NCI-H460 (cell line): Measurements from ENCODE around the gene POLR2F. TPM values are rescaled to one million over a fixed set of nuclear protein-coding genes. Genes with fewer than 3 reads are reported as not detected.
"Not testable (repeated sequence)": the region's sequence is repeated elsewhere in the genome, so short reads cannot be mapped to it uniquely, and the experiment has no call there.

Source experiments
- DNase-seq: peaks from one replicate; pipeline ENCODE4 v3.0.0-alpha.2; 2016; ENCODE audit warnings: low read depth; ENCODE audit errors: extremely low read depth
- total RNA-seq: library from RNA; depleted of rRNA; stranded (reverse); fragments of >200 nt; shearing (Covaris generic); gene quantifications from 2 replicates; pipeline ENCODE4 v1.2.3, GENCODE V29; 2014

POLR2F gene
- total RNA-seq, 1 experiment from 2014 or later = 37.4 TPM

GRCh38 chr22:37924386-37925065 lies 29.0 kb upstream of the POLR2F start:
- no peak for DNase-seq

- no peak for DNase-seq
These were observed 28.2 kb upstream of the POLR2F start for GRCh38 chr22:37925330-37925729.

- no peak for DNase-seq
These were observed 27.7 kb upstream of the POLR2F start for GRCh38 chr22:37925767-37926166.

GRCh38 chr22:37926358-37926757 lies 27.1 kb upstream of the POLR2F start:
- no peak for DNase-seq

- DNase-seq = no peak
These were observed 26.5 kb upstream of the POLR2F start for GRCh38 chr22:37926771-37927636.

GRCh38 chr22:37927637-37927936 lies 25.9 kb upstream of the POLR2F start:
- DNase-seq = no peak

GRCh38 chr22:37929390-37929789 lies 24.1 kb upstream of the POLR2F start:
- DNase-seq = no peak

GRCh38 chr22:37930270-37930951 lies 23.1 kb upstream of the POLR2F start:
- no peak for DNase-seq

- DNase-seq = no peak
These were observed 22.5 kb upstream of the POLR2F start for GRCh38 chr22:37930952-37931440.

GRCh38 chr22:37931893-37932389 lies 21.6 kb upstream of the POLR2F start:
- no peak for DNase-seq

- no peak for DNase-seq
These were observed 21.1 kb upstream of the POLR2F start for GRCh38 chr22:37932401-37932800.

- no peak for DNase-seq
These were observed 20.5 kb upstream of the POLR2F start for GRCh38 chr22:37932821-37933578.

GRCh38 chr22:37933711-37934376 lies 19.7 kb upstream of the POLR2F start:
- DNase-seq = peak; percentile 62

GRCh38 chr22:37940698-37941376 lies 12.7 kb upstream of the POLR2F start:
- no peak for DNase-seq

- DNase-seq = no peak
These were observed 11.4 kb upstream of the POLR2F start for GRCh38 chr22:37942133-37942532.

- no peak for DNase-seq
These were observed 10.2 kb upstream of the POLR2F start for GRCh38 chr22:37943136-37943824.

- DNase-seq = no peak
These were observed 9.7 kb upstream of the POLR2F start for GRCh38 chr22:37943825-37944198.

- not testable (repeated sequence) for DNase-seq
These were observed 9.1 kb upstream of the POLR2F start for GRCh38 chr22:37944423-37944822.
